NCI-H774 (cell line): ENCODE data around the gene MRPL45.
"Not testable (repeated sequence)": the region's sequence is repeated elsewhere in the genome, so short reads cannot be mapped to it uniquely, and the experiment has no call there.

Experiments
- DNase-seq: peaks from one replicate; lab custom pipeline; 2025; lab: John Stamatoyannopoulos, UW

MRPL45 gene

GRCh38 chr17:38296834-38297517 is at the start of gene MRPL45:
Gene MRPL45, plus strand, starts transcription at chr17:38297168. Its CDS starts 16 bp downstream, at chr17:38297184.
- DNase-seq, result peak; percentile 99

GRCh38 chr17:38253191-38253590 is 43.8 kb upstream of the MRPL45 start:
- DNase-seq, result not testable (repeated sequence)

- not testable (repeated sequence) for DNase-seq
Measured at GRCh38 chr17:38254357-38254756, 42.6 kb upstream of the MRPL45 start.

- peak; percentile 94 for DNase-seq
Measured at GRCh38 chr17:38257013-38257621, 39.9 kb upstream of the MRPL45 start.

GRCh38 chr17:38265974-38266506 is 30.9 kb upstream of the MRPL45 start:
- DNase-seq, result not testable (repeated sequence)

- DNase-seq, result not testable (repeated sequence)
Measured at GRCh38 chr17:38266571-38266970, 30.4 kb upstream of the MRPL45 start.

GRCh38 chr17:38268138-38268537 is 28.8 kb upstream of the MRPL45 start:
- not testable (repeated sequence) for DNase-seq

GRCh38 chr17:38269045-38269444 is 27.9 kb upstream of the MRPL45 start:
- DNase-seq, result not testable (repeated sequence)

- DNase-seq, result not testable (repeated sequence)
Measured at GRCh38 chr17:38269552-38269951, 27.4 kb upstream of the MRPL45 start.

GRCh38 chr17:38285994-38286393 is 11.0 kb upstream of the MRPL45 start:
- not testable (repeated sequence) for DNase-seq

- DNase-seq, result not testable (repeated sequence)
Measured at GRCh38 chr17:38286501-38287091, 10.4 kb upstream of the MRPL45 start.

- not testable (repeated sequence) for DNase-seq
Measured at GRCh38 chr17:38288217-38288827, 8.6 kb upstream of the MRPL45 start.

- not testable (repeated sequence) for DNase-seq
Measured at GRCh38 chr17:38289760-38290159, 7.2 kb upstream of the MRPL45 start.

GRCh38 chr17:38295602-38296365 is 1.2 kb upstream of the MRPL45 start:
- DNase-seq, result not testable (repeated sequence)

- no peak for DNase-seq
Measured at GRCh38 chr17:38315497-38315896, 18.5 kb downstream of the MRPL45 start.

GRCh38 chr17:38317081-38317480 is 20.1 kb downstream of the MRPL45 start:
- no peak for DNase-seq

GRCh38 chr17:38320482-38320881 is 23.5 kb downstream of the MRPL45 start:
- no peak for DNase-seq

GRCh38 chr17:38322156-38322779 is 25.3 kb downstream of the MRPL45 start:
- DNase-seq, result peak; percentile 30

GRCh38 chr17:38322897-38323296 is 25.9 kb downstream of the MRPL45 start:
- DNase-seq, result no peak

GRCh38 chr17:38324141-38324697 is 27.3 kb downstream of the MRPL45 start:
- DNase-seq, result no peak

- no peak for DNase-seq
Measured at GRCh38 chr17:38324772-38325171, 27.8 kb downstream of the MRPL45 start.
